ENCODE data around the gene PLXNC1.

- TF ChIP-seq ZNF274 (IDR thresholded peaks at IDR 0.05; ENCODE audit: borderline replicate concordance, extremely low read depth, low read length), result no peak
- no peak for TF ChIP-seq CTCF (IDR thresholded peaks at IDR 0.05; ENCODE audit: control extremely low read depth in 1 of 3, insufficient read depth in 1 of 3, low read depth in 1 of 3, low read length in 3 of 3)
- no peak for TF ChIP-seq POLR2AphosphoS5 (IDR thresholded peaks at IDR 0.05; ENCODE audit: low read depth, low read length)
- TF ChIP-seq RAD21 (IDR thresholded peaks at IDR 0.05 in 1 of 2, conservative IDR thresholded peaks at IDR 0.05 in 1 of 2; ENCODE audit: low read depth in 2 of 2, low read length in 2 of 2), result no peak
- no peak for TF ChIP-seq TCF12 (IDR thresholded peaks at IDR 0.05; ENCODE audit: low read depth, low read length)
- no peak for TF ChIP-seq RFX5 (IDR thresholded peaks at IDR 0.05; ENCODE audit: borderline replicate concordance, low read depth, low read length)
- TF ChIP-seq SUZ12 (IDR thresholded peaks at IDR 0.05; ENCODE audit: low read length), result no peak
- no peak for TF ChIP-seq USF2 (IDR thresholded peaks at IDR 0.05; ENCODE audit: low read length)
- no peak for TF ChIP-seq TAF1 (IDR thresholded peaks at IDR 0.05; ENCODE audit: low read depth, low read length)
- TF ChIP-seq CBX8 (IDR thresholded peaks at IDR 0.05; ENCODE audit: borderline replicate concordance, low read depth, low read length), result no peak
- no peak for TF ChIP-seq EZH2 (IDR thresholded peaks at IDR 0.05; ENCODE audit: low read depth, low read length, severe bottlenecking)
Measured at GRCh38 chr12:94262228-94263010, 114.0 kb downstream of the PLXNC1 start.
